ENCODE results near the gene CRHR2. TPM values are rescaled to one million over a fixed set of nuclear protein-coding genes. Genes with fewer than 3 reads are reported as not detected.

The CRHR2 gene
- total and polyA plus RNA-seq, 2 of the 13 experiments (the other 11 are each of a cell fraction or from before 2014, with no cell fraction given) = not detected

DNA sequence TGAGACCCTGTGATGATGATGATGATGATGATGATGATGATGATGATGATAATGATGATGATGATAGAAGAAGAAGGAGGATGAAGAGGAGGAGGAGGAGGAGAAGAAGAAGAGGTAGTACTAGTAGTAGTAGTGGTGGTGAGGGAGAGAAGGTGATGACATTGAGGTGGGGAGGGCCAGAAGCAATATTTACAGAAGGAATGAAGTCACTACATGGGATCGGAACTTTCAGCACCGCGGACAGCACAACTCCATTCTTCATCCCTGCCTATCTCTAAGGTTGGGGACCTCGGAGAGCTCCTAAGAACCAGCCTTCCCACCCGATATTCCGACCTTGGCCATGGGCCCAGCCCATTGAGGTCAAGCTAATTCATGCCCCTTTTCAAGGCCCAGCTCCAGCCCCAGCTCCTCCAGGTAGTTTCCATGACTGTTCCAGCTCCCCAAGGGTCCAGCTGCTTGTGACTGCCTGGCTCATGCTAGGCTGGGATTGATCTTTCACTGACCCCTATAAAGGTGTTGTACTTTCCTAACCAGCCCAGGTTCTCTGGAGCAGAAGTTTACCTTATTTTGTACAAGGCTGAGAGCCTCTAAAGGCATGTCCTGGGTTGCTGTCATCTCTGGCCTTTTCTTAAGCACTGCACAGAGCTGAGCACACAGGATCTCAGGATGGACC is 10.3 kb downstream of the CRHR2 start (continued):
- TF ChIP-seq, protein P1, sequence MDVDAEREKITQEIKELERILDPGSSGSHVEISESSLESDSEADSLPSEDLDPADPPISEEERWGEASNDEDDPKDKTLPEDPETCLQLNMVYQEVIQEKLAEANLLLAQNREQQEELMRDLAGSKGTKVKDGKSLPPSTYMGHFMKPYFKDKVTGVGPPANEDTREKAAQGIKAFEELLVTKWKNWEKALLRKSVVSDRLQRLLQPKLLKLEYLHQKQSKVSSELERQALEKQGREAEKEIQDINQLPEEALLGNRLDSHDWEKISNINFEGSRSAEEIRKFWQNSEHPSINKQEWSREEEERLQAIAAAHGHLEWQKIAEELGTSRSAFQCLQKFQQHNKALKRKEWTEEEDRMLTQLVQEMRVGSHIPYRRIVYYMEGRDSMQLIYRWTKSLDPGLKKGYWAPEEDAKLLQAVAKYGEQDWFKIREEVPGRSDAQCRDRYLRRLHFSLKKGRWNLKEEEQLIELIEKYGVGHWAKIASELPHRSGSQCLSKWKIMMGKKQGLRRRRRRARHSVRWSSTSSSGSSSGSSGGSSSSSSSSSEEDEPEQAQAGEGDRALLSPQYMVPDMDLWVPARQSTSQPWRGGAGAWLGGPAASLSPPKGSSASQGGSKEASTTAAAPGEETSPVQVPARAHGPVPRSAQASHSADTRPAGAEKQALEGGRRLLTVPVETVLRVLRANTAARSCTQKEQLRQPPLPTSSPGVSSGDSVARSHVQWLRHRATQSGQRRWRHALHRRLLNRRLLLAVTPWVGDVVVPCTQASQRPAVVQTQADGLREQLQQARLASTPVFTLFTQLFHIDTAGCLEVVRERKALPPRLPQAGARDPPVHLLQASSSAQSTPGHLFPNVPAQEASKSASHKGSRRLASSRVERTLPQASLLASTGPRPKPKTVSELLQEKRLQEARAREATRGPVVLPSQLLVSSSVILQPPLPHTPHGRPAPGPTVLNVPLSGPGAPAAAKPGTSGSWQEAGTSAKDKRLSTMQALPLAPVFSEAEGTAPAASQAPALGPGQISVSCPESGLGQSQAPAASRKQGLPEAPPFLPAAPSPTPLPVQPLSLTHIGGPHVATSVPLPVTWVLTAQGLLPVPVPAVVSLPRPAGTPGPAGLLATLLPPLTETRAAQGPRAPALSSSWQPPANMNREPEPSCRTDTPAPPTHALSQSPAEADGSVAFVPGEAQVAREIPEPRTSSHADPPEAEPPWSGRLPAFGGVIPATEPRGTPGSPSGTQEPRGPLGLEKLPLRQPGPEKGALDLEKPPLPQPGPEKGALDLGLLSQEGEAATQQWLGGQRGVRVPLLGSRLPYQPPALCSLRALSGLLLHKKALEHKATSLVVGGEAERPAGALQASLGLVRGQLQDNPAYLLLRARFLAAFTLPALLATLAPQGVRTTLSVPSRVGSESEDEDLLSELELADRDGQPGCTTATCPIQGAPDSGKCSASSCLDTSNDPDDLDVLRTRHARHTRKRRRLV (CRISPR knock-in tag; IDR thresholded peaks at IDR 0.05) = 0 out of 2 replicates have a peak, but pooled peaks have one; percentile 42
- TF ChIP-seq, protein P2, sequence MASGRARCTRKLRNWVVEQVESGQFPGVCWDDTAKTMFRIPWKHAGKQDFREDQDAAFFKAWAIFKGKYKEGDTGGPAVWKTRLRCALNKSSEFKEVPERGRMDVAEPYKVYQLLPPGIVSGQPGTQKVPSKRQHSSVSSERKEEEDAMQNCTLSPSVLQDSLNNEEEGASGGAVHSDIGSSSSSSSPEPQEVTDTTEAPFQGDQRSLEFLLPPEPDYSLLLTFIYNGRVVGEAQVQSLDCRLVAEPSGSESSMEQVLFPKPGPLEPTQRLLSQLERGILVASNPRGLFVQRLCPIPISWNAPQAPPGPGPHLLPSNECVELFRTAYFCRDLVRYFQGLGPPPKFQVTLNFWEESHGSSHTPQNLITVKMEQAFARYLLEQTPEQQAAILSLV (CRISPR knock-in tag; IDR thresholded peaks at IDR 0.05; ENCODE audit: borderline replicate concordance) = peak; percentile 63; the same call in 1 of the 2 replicates
- TF ChIP-seq, protein P3, sequence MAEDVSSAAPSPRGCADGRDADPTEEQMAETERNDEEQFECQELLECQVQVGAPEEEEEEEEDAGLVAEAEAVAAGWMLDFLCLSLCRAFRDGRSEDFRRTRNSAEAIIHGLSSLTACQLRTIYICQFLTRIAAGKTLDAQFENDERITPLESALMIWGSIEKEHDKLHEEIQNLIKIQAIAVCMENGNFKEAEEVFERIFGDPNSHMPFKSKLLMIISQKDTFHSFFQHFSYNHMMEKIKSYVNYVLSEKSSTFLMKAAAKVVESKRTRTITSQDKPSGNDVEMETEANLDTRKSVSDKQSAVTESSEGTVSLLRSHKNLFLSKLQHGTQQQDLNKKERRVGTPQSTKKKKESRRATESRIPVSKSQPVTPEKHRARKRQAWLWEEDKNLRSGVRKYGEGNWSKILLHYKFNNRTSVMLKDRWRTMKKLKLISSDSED (CRISPR knock-in tag; IDR thresholded peaks at IDR 0.05) = no peak
- TF ChIP-seq, protein P4, sequence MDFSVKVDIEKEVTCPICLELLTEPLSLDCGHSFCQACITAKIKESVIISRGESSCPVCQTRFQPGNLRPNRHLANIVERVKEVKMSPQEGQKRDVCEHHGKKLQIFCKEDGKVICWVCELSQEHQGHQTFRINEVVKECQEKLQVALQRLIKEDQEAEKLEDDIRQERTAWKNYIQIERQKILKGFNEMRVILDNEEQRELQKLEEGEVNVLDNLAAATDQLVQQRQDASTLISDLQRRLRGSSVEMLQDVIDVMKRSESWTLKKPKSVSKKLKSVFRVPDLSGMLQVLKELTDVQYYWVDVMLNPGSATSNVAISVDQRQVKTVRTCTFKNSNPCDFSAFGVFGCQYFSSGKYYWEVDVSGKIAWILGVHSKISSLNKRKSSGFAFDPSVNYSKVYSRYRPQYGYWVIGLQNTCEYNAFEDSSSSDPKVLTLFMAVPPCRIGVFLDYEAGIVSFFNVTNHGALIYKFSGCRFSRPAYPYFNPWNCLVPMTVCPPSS (IDR thresholded peaks at IDR 0.05) = no peak
- TF ChIP-seq RCOR2 (CRISPR knock-in tag; IDR thresholded peaks at IDR 0.05) (no peak), POLR2G (IDR thresholded peaks at IDR 0.05; ENCODE audit: low read depth, low read length) (no peak), MAFF (IDR thresholded peaks at IDR 0.05; ENCODE audit: low read depth, low read length) (no peak), ZNF552 (CRISPR knock-in tag; IDR thresholded peaks at IDR 0.05; ENCODE audit: borderline replicate concordance) (no peak), RBM39 (IDR thresholded peaks at IDR 0.05; ENCODE audit: low read depth, low read length, poor library complexity, severe bottlenecking) (no peak)
